Stimulated activated effector memory CD8-positive, alpha-beta T cell treated with anti-CD3 and anti-CD28 coated beads, Interleukin-12 subunit alpha, Interleukin-12 subunit beta, amount 100 ng/mL, for 72 hours (primary cell): ENCODE measurements around the gene NIPAL1.
A peak's percentile ranks its signal among the peaks of the same experiment; 100 is the strongest.

Experiments used
- ATAC-seq: fragments of 150-1000 bp; cut with Tn5 transposase; 2 replicates; pipeline ENCODE4 v1.10.0; 2021
- DNase-seq, 2 donors: peaks; one replicate each; pipeline ENCODE4 v3.0.0; 2021 to 2022; ENCODE audit warnings: low spot score in 2 of 2
- H3K27ac Mint-ChIP-seq: one replicate; pipeline ENCODE4 v1.8.0; 2022; ENCODE audit warnings: mild to moderate bottlenecking, mixed read lengths
- H3K36me3 Mint-ChIP-seq: one replicate; pipeline ENCODE4 v1.8.0; 2022; ENCODE audit warnings: mild to moderate bottlenecking, mixed read lengths
- H3K4me1 Mint-ChIP-seq: one replicate; pipeline ENCODE4 v1.8.0; 2022; ENCODE audit warnings: mixed read lengths
- H3K4me3 Mint-ChIP-seq: one replicate; pipeline ENCODE4 v1.8.0; 2022; ENCODE audit warnings: mild to moderate bottlenecking, mixed read lengths
- H3K9me3 Mint-ChIP-seq: one replicate; pipeline ENCODE4 v1.8.0; 2022; ENCODE audit warnings: mixed read lengths

NIPAL1 gene

GRCh38 chr4:48038666-48039065 lies 22.1 kb downstream of the NIPAL1 start:
- DNase-seq (no peak), ATAC-seq (no peak)
- H3K36me3 Mint-ChIP-seq, result peaks cover 6% of the 10 kb centered on the region
- no peaks in the 10 kb centered on the region for H3K9me3 Mint-ChIP-seq
- H3K27ac Mint-ChIP-seq, result no peak overlapping the region
- H3K4me1 Mint-ChIP-seq, result peaks cover 39% of the 10 kb centered on the region
- no peak overlapping the region for H3K4me3 Mint-ChIP-seq

DNA sequence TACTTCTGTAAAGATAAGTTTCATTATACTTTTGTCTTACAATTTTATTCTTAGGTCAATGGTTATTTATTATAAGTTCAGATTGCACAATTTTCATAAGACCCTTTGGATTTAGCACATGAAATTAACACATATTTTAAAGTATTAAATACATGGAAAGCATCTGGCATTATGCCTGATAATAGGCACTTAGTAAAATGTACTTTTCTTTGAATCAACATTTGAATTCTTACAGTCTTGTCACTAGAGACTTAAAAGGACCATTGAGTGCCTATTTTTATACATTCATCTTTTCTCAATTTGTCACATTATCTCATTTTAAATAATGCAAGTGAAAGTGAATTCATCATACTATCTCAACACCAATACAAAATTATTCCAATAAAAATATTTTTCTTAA lies 23.0 kb downstream of the NIPAL1 start:
- ATAC-seq (no peak), DNase-seq (no peak)
- Mint-ChIP-seq H3K9me3 (no peaks in the 10 kb centered on the region), H3K4me1 (peaks cover 34% of the 10 kb centered on the region), H3K4me3 (no peak overlapping the region), H3K36me3 (peaks cover 6% of the 10 kb centered on the region), H3K27ac (no peak overlapping the region)

GRCh38 chr4:48041535-48042137 lies 25.1 kb downstream of the NIPAL1 start:
- Mint-ChIP-seq H3K4me3 (no peak overlapping the region), H3K4me1 (peaks cover 36% of the 10 kb centered on the region), H3K27ac (no peak overlapping the region), H3K36me3 (peaks cover 2% of the 10 kb centered on the region), H3K9me3 (no peaks in the 10 kb centered on the region)
- no peak for DNase-seq
- ATAC-seq, result no peak

DNA sequence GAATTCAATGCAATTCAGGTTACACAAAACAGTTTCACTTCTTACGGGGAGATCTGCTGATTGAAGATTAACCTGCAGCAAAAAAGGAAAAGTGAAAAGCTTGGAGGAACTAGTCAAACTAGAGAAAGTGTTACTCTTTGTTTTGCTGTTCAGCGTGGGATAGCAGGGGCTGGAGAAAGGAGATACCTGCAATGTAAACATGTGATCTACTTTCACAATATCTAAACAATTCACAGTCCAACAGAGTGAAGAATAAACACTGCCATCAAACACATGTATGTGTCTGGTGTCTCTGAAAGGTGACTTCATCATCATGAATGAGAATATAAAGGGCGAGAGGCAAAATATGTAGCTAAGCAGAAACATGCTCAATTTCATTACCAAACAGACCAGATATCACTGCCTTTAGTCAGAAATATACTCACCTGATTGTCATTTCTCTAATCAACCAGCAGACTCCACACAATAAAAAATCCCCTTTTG lies 26.4 kb downstream of the NIPAL1 start:
- no peaks in the 10 kb centered on the region for H3K9me3 Mint-ChIP-seq
- H3K4me3 Mint-ChIP-seq, result no peak overlapping the region
- DNase-seq (no peak), ATAC-seq (no peak)
- H3K27ac Mint-ChIP-seq, result no peak overlapping the region
- H3K4me1 Mint-ChIP-seq, result peaks cover 48% of the 10 kb centered on the region
- H3K36me3 Mint-ChIP-seq, result peaks cover 7% of the 10 kb centered on the region

DNA sequence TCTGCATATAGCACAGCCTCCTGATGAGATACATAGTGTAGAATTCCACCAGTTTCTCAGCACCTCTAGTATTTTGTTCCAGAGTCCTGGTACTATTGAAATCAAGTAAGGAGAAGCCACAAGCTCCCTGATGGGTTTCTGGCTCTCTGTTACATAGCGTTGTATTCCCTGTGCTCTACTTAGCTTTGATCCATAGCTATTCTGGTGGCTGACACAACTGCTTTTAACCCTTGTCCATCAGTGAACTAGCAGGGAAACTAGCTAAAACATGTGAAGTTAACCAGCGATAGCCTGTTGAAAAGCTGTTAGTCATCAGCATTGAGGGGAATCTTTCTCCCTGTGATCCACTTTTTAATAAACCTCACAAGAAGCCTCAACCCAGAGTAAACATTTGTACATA lies 26.9 kb downstream of the NIPAL1 start:
- Mint-ChIP-seq H3K4me3 (no peak overlapping the region), H3K27ac (no peak overlapping the region), H3K36me3 (peaks cover 7% of the 10 kb centered on the region), H3K9me3 (no peaks in the 10 kb centered on the region), H3K4me1 (peaks cover 50% of the 10 kb centered on the region)
- ATAC-seq (no peak), DNase-seq (no peak)

- no peak overlapping the region for H3K4me3 Mint-ChIP-seq
- no peak overlapping the region for H3K27ac Mint-ChIP-seq
- ATAC-seq, result no peak
Observed at GRCh38 chr4:48044298-48044697, 27.7 kb downstream of the NIPAL1 start.

GRCh38 chr4:48046059-48046458 lies 29.5 kb downstream of the NIPAL1 start:
- Mint-ChIP-seq H3K27ac (no peak overlapping the region), H3K4me3 (peak overlapping the region; percentile 15), H3K9me3 (no peaks in the 10 kb centered on the region), H3K36me3 (peaks cover 7% of the 10 kb centered on the region), H3K4me1 (peaks cover 50% of the 10 kb centered on the region)
- ATAC-seq, result peak; percentile 23
- no peak for DNase-seq

More at GRCh38 chr4:48044298-48044697, 27.7 kb downstream of the NIPAL1 start:
- peaks cover 7% of the 10 kb centered on the region for H3K36me3 Mint-ChIP-seq
- peaks cover 50% of the 10 kb centered on the region for H3K4me1 Mint-ChIP-seq
- DNase-seq, result no peak
- no peaks in the 10 kb centered on the region for H3K9me3 Mint-ChIP-seq

DNA sequence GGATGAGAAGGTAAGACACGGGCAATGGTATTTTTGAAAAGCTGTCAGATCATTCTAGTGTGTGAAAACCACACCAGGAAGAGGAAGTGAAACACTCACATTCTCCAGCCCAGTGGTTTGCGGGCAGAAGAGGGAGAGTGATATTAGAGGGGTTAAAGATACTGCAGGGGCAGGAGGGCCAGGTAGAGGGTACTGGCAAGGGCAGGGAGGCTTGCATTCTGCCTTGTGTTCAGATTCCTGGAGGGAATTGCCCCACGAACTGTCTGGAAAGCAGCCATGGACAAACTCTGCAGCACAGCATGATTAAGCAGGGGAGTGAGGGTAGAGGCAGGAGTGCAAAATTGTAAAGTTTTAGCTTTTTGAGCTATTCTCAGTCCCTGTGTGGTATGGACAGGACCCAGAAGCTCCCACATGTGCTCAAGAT lies 30.9 kb downstream of the NIPAL1 start:
- Mint-ChIP-seq H3K36me3 (peaks cover 7% of the 10 kb centered on the region), H3K9me3 (no peaks in the 10 kb centered on the region), H3K4me3 (peak overlapping the region; percentile 15), H3K27ac (peak overlapping the region; percentile 21), H3K4me1 (peaks cover 43% of the 10 kb centered on the region)
- ATAC-seq (peak; percentile 96), DNase-seq (peak; percentile 53 to 86)

- Mint-ChIP-seq H3K9me3 (no peaks in the 10 kb centered on the region), H3K27ac (peak overlapping the region; percentile 21), H3K4me3 (no peak overlapping the region), H3K4me1 (peaks cover 38% of the 10 kb centered on the region), H3K36me3 (peaks cover 7% of the 10 kb centered on the region)
- DNase-seq (no peak), ATAC-seq (no peak)
Observed at GRCh38 chr4:48047896-48048295, 31.3 kb downstream of the NIPAL1 start.

GRCh38 chr4:48049483-48049882 lies 32.9 kb downstream of the NIPAL1 start:
- Mint-ChIP-seq H3K4me3 (no peak overlapping the region), H3K36me3 (peaks cover 7% of the 10 kb centered on the region), H3K9me3 (no peaks in the 10 kb centered on the region), H3K4me1 (peaks cover 31% of the 10 kb centered on the region), H3K27ac (no peak overlapping the region)
- DNase-seq (no peak), ATAC-seq (no peak)

GRCh38 chr4:48051078-48051477 lies 34.5 kb downstream of the NIPAL1 start:
- ATAC-seq (no peak), DNase-seq (no peak)
- H3K9me3 Mint-ChIP-seq, result no peaks in the 10 kb centered on the region
- H3K27ac Mint-ChIP-seq, result no peak overlapping the region
- no peak overlapping the region for H3K4me3 Mint-ChIP-seq
- H3K4me1 Mint-ChIP-seq, result peaks cover 21% of the 10 kb centered on the region
- peaks cover 7% of the 10 kb centered on the region for H3K36me3 Mint-ChIP-seq

DNA sequence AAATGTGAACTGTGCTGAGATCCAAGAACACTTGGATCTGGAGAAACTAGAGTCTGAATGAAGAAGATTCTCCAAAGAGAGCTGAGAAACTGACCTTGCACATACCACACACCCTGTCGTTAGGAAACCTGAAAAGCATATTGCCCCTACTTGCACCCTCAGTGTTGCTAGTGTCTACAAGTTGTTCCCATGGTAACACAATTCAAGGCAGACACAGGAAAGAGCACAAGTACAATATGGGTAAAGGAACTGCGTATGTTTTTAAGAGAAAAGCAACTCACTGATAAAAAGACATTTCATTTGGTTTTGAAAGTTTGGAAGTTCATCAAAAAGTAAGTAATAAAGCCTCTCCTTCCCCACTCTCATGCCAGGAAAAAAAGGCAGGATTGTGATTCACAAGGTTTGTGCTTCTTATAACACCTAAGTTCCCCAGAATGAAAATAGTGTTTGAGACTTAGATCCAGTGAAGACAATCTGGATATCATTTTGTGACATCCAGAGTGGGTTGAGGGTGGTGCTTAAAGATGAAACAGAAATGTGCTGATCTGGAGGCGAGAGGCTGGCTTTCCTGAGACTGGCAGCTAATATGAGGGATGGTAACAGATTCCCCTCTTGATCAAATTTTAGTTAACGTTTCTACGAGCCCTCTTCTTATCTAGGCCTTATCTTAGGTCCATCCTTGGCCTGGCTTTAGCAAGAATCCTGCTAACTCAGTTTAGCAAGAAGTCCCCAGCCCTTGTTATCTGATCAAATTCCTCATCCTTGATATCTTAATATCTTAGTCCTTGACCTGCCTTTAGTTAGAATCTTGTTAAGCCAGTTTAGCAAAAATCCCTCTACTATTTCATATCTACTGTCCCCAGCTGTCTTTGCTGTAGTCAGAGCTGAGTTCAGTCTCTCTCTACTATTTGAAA lies 42.3 kb downstream of the NIPAL1 start:
- H3K9me3 Mint-ChIP-seq, result peaks cover 6% of the 10 kb centered on the region
- peaks cover 6% of the 10 kb centered on the region for H3K4me1 Mint-ChIP-seq
- peaks cover 3% of the 10 kb centered on the region for H3K36me3 Mint-ChIP-seq
- ATAC-seq (no peak), DNase-seq (no peak)
- no peak overlapping the region for H3K4me3 Mint-ChIP-seq
- no peak overlapping the region for H3K27ac Mint-ChIP-seq

DNA sequence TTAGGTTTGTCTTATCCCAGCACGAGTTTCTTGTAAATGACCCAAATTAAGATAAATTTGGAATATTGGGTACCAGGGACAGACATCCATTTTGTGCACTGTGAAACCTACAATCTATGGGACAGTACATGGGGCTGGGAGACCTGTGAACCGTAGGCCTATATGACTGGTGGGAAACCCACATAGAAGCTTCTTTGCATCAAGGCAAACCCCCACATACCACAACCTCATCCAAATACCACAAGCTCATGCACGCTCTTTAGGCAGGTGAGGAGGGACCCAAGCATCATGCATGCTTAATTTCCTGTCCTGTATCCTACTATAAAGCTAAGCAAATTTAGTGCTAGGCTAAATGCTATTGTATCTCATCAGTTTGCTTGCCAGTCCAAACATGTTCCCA lies 47.8 kb downstream of the NIPAL1 start:
- peaks cover 42% of the 10 kb centered on the region for H3K36me3 Mint-ChIP-seq
- no peak for DNase-seq
- H3K27ac Mint-ChIP-seq, result no peak overlapping the region
- H3K4me1 Mint-ChIP-seq, result peaks cover 19% of the 10 kb centered on the region
- H3K9me3 Mint-ChIP-seq, result peaks cover 6% of the 10 kb centered on the region
- H3K4me3 Mint-ChIP-seq, result no peak overlapping the region
- ATAC-seq, result peak; percentile 61

- Mint-ChIP-seq H3K9me3 (peaks cover 4% of the 10 kb centered on the region), H3K27ac (peak overlapping the region; percentile 43), H3K36me3 (peaks cover 54% of the 10 kb centered on the region), H3K4me1 (peaks cover 19% of the 10 kb centered on the region), H3K4me3 (no peak overlapping the region)
- DNase-seq, result no peak
- ATAC-seq, result peak; percentile 94
Observed at GRCh38 chr4:48065587-48066052, 49.0 kb downstream of the NIPAL1 start.

DNA sequence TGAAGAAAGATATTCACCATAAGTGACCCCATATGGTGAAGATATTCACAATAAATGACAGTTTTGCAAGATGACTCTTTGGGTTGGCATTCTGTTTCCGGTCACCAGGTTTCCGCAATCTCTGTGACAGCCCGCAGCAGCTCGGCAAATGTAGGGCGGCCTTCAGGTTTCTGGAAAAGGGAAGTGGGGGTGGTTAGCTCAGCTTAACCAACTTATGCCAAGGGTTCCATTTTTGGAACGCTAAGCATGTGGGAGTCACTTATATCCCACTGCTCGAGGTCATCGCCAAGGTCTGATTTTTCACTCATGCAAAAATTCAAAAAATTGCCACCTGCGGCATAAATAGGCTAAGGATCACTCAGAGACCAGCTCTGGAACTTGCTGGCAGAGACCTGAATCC lies 51.0 kb downstream of the NIPAL1 start:
- Mint-ChIP-seq H3K36me3 (peaks cover 71% of the 10 kb centered on the region), H3K4me3 (no peak overlapping the region), H3K27ac (no peak overlapping the region)

GRCh38 chr4:48068182-48068581 lies 51.6 kb downstream of the NIPAL1 start:
- no peaks in the 10 kb centered on the region for H3K9me3 Mint-ChIP-seq
- ATAC-seq, result no peak
- H3K4me1 Mint-ChIP-seq, result peaks cover 19% of the 10 kb centered on the region
- H3K36me3 Mint-ChIP-seq, result peaks cover 74% of the 10 kb centered on the region
- H3K4me3 Mint-ChIP-seq, result no peak overlapping the region
- no peak for DNase-seq
- H3K27ac Mint-ChIP-seq, result no peak overlapping the region

More for the DNA sequence above, 51.0 kb downstream of the NIPAL1 start:
- DNase-seq (no peak), ATAC-seq (no peak)
- H3K4me1 Mint-ChIP-seq, result peaks cover 19% of the 10 kb centered on the region
- no peaks in the 10 kb centered on the region for H3K9me3 Mint-ChIP-seq
